ENCODE measurements around the gene APLN.

The APLN gene

DNA sequence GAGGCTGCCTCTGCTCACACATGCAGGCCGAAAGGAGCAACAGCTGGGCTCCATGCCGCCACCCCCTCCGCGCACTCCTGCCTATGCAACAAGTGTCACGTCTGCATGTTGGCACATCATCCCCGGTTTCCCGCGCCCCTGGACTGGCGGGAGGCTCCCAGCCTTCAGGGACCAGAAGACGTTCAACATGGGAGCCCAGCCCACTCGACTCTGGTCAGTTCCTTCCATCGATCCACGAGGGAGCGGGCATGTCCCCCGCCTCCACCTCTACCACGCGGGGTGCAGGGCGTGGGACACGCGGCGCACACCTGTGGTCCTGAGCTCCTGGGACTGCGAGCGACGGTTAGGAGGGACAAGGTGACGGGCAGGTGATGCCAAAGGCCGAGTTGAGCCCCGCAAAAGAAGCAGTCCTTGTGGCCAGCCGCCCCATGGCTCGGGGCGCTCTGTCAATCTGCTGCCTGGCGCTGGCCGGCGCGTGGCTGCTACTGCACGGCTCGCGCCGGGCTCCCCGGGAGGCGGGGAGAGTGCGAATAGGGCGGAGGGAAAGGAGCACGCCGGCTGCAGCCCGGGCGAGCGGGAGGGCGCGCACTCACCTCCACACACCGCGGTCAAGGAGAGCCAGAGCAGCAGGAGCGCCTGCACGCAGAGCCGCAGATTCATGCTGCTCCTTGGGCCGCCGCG lies 645 bp downstream of the APLN start:
- H3K27ac ChIP-seq (ENCODE audit: extremely low read depth, low read depth, low read length): peak overlapping the region; percentile 21; the same call in 1 of the 2 replicates
- H3K4me1 ChIP-seq (ENCODE audit: control insufficient read depth, insufficient read depth, low read length): no peaks in the 10 kb centered on the region; the same call in 1 of the 2 replicates
- ChIA-PET POLR2A (interaction anchor here (1.0 kb wide), 1 partner anchor 12 kb away, joined by 4 read pairs; no protein-coding TSS in a partner anchor), CTCF (interaction anchor here (0.8 to 2.6 kb wide), 4 partner anchors 17 to 72 kb away, joined by 3 to 16 read pairs (median 4); no protein-coding TSS in a partner anchor)
- H3K4me3 ChIP-seq (ENCODE audit: low read depth, low read length): peak overlapping the region; percentile 35
- H3K36me3 ChIP-seq (ENCODE audit: control insufficient read depth in 2 of 2, insufficient read depth in 1 of 2, low read length in 2 of 2): no peaks in the 10 kb centered on the region
- H3K9me3 ChIP-seq (ENCODE audit: control insufficient read depth, insufficient read depth, low read depth, low read length): no peaks in the 10 kb centered on the region
- TF ChIP-seq SCRT1 (tag by site-specific recombination; IDR thresholded peaks at IDR 0.05; ENCODE audit: borderline replicate concordance) (peak; percentile 99), ZNF843 (tag by site-specific recombination; IDR thresholded peaks at IDR 0.05) (peak; percentile 21; the same call in 1 of the 2 replicates), ZNF664 (tag by site-specific recombination; IDR thresholded peaks at IDR 0.05) (no peak), OVOL3 (tag by site-specific recombination; IDR thresholded peaks at IDR 0.05) (no peak), ZNF354C (tag by site-specific recombination; IDR thresholded peaks at IDR 0.05; ENCODE audit: borderline replicate concordance, low read depth) (no peak), ZNF169 (tag by site-specific recombination; IDR thresholded peaks at IDR 0.05) (no peak), ZNF157 (tag by site-specific recombination; IDR thresholded peaks at IDR 0.05) (no peak), GLIS2 (tag by site-specific recombination; IDR thresholded peaks at IDR 0.05) (peak; percentile 59), ZNF610 (tag by site-specific recombination; IDR thresholded peaks at IDR 0.05; ENCODE audit: borderline replicate concordance) (no peak), ZNF324 (tag by site-specific recombination; IDR thresholded peaks at IDR 0.05) (no peak), ZNF521 (tag by site-specific recombination; IDR thresholded peaks at IDR 0.05) (no peak), ZNF350 (tag by site-specific recombination; IDR thresholded peaks at IDR 0.05) (no peak), SALL2 (tag by site-specific recombination; IDR thresholded peaks at IDR 0.05; ENCODE audit: borderline replicate concordance) (no peak), SCRT2 (tag by site-specific recombination; IDR thresholded peaks at IDR 0.05) (peak; percentile 99), ZIC2 (tag by site-specific recombination; IDR thresholded peaks at IDR 0.05) (peak; percentile 96), ZFP69B (tag by site-specific recombination; IDR thresholded peaks at IDR 0.05) (no peak), ZNF140 (tag by site-specific recombination; IDR thresholded peaks at IDR 0.05) (no peak), GLIS1 (tag by site-specific recombination; IDR thresholded peaks at IDR 0.05) (peak; percentile 62)
- TF ChIP-seq, protein P1, sequence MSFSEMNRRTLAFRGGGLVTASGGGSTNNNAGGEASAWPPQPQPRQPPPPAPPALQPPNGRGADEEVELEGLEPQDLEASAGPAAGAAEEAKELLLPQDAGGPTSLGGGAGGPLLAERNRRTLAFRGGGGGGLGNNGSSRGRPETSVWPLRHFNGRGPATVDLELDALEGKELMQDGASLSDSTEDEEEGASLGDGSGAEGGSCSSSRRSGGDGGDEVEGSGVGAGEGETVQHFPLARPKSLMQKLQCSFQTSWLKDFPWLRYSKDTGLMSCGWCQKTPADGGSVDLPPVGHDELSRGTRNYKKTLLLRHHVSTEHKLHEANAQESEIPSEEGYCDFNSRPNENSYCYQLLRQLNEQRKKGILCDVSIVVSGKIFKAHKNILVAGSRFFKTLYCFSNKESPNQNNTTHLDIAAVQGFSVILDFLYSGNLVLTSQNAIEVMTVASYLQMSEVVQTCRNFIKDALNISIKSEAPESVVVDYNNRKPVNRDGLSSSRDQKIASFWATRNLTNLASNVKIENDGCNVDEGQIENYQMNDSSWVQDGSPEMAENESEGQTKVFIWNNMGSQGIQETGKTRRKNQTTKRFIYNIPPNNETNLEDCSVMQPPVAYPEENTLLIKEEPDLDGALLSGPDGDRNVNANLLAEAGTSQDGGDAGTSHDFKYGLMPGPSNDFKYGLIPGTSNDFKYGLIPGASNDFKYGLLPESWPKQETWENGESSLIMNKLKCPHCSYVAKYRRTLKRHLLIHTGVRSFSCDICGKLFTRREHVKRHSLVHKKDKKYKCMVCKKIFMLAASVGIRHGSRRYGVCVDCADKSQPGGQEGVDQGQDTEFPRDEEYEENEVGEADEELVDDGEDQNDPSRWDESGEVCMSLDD (tag by site-specific recombination; IDR thresholded peaks at IDR 0.05): no peak
- TF ChIP-seq, protein P2, sequence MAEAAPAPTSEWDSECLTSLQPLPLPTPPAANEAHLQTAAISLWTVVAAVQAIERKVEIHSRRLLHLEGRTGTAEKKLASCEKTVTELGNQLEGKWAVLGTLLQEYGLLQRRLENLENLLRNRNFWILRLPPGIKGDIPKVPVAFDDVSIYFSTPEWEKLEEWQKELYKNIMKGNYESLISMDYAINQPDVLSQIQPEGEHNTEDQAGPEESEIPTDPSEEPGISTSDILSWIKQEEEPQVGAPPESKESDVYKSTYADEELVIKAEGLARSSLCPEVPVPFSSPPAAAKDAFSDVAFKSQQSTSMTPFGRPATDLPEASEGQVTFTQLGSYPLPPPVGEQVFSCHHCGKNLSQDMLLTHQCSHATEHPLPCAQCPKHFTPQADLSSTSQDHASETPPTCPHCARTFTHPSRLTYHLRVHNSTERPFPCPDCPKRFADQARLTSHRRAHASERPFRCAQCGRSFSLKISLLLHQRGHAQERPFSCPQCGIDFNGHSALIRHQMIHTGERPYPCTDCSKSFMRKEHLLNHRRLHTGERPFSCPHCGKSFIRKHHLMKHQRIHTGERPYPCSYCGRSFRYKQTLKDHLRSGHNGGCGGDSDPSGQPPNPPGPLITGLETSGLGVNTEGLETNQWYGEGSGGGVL (tag by site-specific recombination; IDR thresholded peaks at IDR 0.05): no peak
- TF ChIP-seq, protein P3, sequence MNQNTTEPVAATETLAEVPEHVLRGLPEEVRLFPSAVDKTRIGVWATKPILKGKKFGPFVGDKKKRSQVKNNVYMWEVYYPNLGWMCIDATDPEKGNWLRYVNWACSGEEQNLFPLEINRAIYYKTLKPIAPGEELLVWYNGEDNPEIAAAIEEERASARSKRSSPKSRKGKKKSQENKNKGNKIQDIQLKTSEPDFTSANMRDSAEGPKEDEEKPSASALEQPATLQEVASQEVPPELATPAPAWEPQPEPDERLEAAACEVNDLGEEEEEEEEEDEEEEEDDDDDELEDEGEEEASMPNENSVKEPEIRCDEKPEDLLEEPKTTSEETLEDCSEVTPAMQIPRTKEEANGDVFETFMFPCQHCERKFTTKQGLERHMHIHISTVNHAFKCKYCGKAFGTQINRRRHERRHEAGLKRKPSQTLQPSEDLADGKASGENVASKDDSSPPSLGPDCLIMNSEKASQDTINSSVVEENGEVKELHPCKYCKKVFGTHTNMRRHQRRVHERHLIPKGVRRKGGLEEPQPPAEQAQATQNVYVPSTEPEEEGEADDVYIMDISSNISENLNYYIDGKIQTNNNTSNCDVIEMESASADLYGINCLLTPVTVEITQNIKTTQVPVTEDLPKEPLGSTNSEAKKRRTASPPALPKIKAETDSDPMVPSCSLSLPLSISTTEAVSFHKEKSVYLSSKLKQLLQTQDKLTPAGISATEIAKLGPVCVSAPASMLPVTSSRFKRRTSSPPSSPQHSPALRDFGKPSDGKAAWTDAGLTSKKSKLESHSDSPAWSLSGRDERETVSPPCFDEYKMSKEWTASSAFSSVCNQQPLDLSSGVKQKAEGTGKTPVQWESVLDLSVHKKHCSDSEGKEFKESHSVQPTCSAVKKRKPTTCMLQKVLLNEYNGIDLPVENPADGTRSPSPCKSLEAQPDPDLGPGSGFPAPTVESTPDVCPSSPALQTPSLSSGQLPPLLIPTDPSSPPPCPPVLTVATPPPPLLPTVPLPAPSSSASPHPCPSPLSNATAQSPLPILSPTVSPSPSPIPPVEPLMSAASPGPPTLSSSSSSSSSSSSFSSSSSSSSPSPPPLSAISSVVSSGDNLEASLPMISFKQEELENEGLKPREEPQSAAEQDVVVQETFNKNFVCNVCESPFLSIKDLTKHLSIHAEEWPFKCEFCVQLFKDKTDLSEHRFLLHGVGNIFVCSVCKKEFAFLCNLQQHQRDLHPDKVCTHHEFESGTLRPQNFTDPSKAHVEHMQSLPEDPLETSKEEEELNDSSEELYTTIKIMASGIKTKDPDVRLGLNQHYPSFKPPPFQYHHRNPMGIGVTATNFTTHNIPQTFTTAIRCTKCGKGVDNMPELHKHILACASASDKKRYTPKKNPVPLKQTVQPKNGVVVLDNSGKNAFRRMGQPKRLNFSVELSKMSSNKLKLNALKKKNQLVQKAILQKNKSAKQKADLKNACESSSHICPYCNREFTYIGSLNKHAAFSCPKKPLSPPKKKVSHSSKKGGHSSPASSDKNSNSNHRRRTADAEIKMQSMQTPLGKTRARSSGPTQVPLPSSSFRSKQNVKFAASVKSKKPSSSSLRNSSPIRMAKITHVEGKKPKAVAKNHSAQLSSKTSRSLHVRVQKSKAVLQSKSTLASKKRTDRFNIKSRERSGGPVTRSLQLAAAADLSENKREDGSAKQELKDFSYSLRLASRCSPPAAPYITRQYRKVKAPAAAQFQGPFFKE (tag by site-specific recombination; IDR thresholded peaks at IDR 0.05; ENCODE audit: borderline replicate concordance): no peak
- TF ChIP-seq, protein P4, sequence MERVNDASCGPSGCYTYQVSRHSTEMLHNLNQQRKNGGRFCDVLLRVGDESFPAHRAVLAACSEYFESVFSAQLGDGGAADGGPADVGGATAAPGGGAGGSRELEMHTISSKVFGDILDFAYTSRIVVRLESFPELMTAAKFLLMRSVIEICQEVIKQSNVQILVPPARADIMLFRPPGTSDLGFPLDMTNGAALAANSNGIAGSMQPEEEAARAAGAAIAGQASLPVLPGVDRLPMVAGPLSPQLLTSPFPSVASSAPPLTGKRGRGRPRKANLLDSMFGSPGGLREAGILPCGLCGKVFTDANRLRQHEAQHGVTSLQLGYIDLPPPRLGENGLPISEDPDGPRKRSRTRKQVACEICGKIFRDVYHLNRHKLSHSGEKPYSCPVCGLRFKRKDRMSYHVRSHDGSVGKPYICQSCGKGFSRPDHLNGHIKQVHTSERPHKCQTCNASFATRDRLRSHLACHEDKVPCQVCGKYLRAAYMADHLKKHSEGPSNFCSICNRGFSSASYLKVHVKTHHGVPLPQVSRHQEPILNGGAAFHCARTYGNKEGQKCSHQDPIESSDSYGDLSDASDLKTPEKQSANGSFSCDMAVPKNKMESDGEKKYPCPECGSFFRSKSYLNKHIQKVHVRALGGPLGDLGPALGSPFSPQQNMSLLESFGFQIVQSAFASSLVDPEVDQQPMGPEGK (tag by site-specific recombination; IDR thresholded peaks at IDR 0.05): 0 out of 2 replicates have a peak, but pooled peaks have one; percentile 22
